ENCODE data around the gene QSOX2.
A peak's percentile ranks its signal among the peaks of the same experiment; 100 is the strongest.

The QSOX2 gene

DNA sequence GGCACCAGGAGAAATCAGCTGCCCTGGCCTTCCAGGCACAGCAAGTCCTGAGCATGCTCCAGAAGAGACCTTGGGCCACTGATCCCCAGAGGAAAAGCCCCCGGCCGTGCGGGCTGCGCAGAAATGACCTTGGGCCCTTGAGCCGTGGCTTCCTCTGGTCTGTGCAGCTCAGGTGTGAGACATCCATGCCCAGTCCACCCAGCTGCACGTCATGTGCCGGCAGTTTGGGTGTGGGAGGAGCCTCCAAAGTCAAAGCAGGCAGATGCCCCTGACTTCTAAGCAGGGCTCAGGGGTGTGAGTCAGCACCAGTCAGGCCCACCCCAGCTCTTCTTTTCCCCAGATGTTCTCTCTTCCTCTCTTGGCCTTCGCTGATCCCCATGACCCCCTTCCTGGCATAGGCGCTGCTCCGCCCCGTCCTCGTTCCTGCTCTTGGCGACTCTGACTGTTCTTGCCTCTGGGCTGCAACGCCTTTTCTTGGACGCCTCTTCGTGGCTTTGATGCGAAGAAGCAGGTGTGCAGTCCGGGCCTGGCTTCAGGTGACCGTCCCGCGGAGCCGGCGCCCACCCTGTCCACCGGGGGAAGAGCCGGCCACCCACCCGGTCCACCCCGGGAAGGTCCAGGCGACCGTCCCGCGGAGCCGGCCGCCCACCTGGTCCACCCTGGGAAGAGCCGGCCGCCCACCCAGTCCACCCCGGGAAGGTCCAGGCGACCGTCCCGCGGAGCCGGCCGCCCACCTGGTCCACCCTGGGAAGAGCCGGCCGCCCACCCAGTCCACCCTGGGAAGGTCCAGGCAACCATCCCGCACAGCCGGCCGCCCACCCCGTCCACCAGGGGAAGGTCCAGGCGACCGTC is 5.9 kb upstream of the QSOX2 start:
- no peak for DNase-seq

GRCh38 chr9:136250676-136251075 is 5.1 kb upstream of the QSOX2 start:
- DNase-seq: no peak

GRCh38 chr9:136249877-136250559 is 4.4 kb upstream of the QSOX2 start:
- DNase-seq: no peak

DNA sequence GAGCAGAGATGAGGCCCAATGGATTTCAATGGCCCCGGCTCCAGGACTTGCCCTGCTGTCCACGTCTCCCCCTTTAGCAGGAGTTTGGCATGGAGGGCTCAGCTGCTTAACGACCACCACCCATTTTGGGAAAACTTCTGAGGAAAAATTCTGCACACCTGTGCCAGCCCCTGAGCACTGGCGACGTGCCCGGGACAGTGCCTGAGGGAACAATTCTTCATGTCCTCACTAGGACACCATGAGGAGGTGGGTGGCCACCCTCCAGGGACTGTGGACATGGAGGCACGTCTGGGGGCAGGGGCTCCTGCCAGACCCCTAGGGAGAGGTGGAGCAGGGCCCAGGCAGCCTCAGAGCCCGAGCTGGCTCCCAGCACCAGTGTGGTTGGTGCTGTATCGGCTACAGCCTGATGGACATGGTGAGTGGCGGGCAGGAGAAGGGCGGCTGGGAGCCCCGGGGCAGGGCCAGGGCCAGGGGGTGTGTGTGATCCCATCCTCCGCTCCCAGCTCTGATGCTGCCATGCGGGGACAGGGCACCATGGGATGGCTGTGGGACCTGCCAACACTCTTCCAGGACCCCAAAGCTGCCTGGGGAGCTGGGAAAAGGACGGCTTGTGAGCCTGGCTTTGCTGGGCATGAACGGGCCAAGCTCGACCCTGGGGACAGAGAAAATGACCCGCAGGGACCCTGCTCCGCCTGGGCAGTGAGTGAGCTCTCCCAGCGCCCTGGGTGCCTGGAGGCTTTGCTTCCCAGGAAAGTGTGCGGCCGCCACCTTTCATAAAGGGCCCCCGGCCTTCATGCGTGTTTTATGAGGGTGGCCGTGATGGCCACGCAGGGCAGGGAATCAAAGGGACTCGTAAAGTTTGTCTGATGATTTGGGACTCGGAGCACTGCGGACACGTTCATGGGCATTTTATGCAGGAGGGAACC is 3.6 kb upstream of the QSOX2 start:
- DNase-seq: no peak

- no peak for DNase-seq
Observed at GRCh38 chr9:136247947-136248637, 2.5 kb upstream of the QSOX2 start.

- DNase-seq: no peak
Observed at GRCh38 chr9:136247551-136247916, 1.9 kb upstream of the QSOX2 start.

GRCh38 chr9:136246849-136247550 is 1.4 kb upstream of the QSOX2 start:
- DNase-seq: no peak

DNA sequence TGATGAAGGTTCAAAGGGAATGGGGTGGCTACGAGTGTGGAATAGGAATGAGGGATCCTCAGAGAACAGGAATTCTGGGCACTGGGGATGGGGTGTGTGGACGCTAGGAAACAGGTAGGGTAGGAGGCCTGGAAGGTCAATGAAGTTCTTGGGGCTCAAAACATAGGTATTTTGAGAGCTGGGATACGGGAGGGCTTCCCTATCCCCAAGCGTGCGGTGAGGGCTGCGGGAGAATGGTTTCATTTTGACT is 718 bp downstream of the QSOX2 start:
- DNase-seq: no peak

- DNase-seq: peak in 3 of 4 experiments; percentile 16 to 38 (median 32)
Observed at GRCh38 chr9:136244122-136244968, 1.3 kb downstream of the QSOX2 start.

DNA sequence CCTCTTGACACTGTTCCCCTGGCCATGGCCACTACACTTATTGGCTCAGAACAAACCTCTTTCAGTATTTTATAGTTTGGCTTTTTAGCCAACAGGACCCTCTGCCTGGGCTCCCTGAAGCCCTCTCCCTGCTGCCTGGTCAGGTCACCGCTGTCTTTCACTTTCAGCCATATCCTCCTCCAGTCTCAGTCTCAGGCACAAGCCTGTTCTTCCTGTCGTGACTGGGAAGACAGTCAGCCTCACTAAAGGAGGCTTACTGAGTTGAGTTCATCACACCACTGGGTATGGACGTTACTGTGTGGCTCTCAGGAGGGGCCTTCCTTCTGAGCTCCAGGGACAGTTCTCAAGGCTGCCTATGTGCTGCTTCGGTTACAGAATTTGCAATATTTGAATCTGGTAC is 2.0 kb downstream of the QSOX2 start:
- no peak for DNase-seq

DNA sequence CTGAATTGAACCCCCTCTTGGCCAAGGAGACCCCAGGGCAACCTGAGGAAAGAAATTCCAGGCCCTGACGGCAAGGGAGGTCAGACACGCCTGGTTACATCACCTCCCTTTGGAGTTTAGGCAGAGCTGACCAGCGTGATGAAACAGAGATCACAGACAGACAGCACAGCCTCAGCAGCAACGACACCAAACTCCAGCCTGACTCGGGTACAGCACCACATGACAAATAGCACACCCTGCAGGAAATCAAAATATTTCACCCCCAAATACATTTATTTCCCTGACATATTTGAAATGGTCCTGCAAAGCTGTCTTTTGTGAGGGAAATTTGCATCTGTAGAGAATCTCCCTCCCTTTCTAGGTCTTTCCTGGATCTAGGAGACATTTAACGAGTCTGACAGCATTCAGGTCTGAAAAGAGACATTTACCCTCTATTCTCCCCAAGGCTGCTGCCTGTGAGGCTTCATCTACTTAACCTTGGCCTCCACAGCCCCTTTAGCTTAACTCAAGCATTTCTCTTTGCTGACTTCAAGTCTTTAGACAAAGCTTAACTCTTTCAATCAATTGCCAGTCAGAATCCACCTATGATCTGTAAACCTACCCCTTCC is 2.6 kb downstream of the QSOX2 start:
- no peak for DNase-seq

DNA sequence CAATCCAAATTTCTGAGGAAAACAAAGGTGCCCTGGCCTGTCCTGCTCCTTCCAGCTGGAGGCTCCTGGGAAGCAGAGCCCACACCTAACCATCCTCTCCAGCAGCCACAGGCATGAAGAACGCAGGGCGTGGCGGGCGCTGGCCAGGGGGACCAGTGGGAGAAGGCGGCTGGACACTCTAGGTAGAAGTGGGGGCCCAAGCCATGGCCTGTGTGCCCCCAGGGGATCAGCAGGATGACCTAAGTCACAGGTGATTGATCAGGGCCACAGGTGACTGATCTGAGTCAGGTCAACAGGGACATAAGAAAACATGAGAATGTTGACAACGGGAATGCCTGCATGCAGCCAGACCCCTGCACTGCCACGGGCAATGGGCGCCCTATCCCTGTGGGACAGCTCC is 3.4 kb downstream of the QSOX2 start:
- no peak for DNase-seq

GRCh38 chr9:136241542-136241941 is 4.1 kb downstream of the QSOX2 start:
- DNase-seq: no peak

DNA sequence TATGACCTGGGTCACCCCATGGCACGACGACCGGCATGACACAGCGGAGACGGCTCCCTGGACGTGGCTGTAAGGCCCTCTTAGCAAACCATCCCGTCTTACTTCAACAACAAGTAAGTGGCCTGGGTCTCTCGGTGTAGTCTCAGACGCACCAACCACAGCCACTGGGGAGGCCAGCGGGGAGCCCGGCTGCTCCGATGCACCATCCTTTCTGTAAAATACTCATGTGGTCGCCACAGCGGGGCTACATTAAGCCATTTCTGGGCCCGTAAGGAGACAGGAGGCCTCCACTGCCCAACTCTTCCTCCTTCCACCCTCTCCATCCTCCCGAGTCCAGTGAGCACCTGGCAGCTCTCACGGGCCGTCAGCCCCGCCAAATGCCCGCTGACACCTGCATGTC is 4.7 kb downstream of the QSOX2 start:
- DNase-seq: no peak

DNA sequence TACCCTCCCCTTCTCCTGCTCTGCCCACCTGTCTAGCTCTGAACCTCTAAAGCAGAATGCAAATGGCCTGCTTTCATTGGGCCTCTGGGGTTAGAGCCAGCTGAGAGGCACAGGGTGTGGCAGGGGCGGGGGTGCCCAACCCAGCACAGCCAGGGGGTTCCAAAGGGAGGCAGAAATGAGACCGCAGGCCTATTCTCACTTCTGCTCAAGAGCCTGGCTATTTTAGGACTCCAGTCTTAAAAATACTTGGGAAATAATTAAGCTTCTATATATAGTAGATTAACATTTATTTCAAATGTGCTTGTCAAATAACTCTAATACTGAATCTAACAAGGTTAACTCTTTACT is 5.7 kb downstream of the QSOX2 start:
- DNase-seq: peak in 3 of 4 experiments; percentile 12 to 32 (median 25)

GRCh38 chr9:136239135-136239982 is 6.3 kb downstream of the QSOX2 start:
- no peak for DNase-seq

DNA sequence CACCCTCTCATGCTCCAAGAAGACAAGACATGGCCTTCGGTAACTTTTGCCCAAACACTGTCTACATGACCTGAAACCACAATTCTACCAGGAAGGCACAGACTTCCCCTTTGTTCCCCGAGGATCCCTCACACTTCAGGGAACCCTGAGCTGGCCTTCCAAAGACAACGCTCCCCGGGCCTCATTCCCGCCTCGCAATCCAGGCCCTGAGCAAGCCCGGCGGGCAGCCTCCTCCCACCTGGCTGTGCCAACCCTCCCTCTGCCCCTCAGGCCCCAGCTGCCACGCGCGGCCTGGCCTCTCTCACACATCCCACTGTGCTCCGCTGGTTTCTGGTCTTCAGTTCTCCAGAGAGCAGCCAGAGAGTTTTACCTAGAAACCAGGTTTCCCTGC is 7.3 kb downstream of the QSOX2 start:
- DNase-seq: no peak

GRCh38 chr9:136237486-136238341 is 7.9 kb downstream of the QSOX2 start:
- DNase-seq: no peak

All from suppressor macrophage (primary cell).